GM10248 (cell line): Measurements from ENCODE around the gene ADAMTS6.

Source experiments
- CTCF ChIA-PET: fragments of 300-600 bp; sonication (Branson Sonifier 250); formaldehyde crosslinking; extraction: SDS; loops from one replicate; lab custom pipeline; 2021; ENCODE audit warnings: antibody characterized with exemption; lab: Yijun Ruan, JAX
- POLR2A ChIA-PET: fragments of 350-650 bp; sonication (Branson Sonifier 250); formaldehyde crosslinking; extraction: SDS; loops from one replicate; lab custom pipeline; 2020; ENCODE audit warnings: antibody characterized with exemption; lab: Yijun Ruan, JAX
- DNase-seq: peaks from one replicate; pipeline ENCODE4 v3.0.0; 2012; ENCODE audit errors: extremely low spot score
- CTCF ChIP-seq: IDR thresholded peaks from 2 replicates; pipeline ENCODE4 v1.5.1; 2012; ENCODE audit warnings: mild to moderate bottlenecking, low read depth; ENCODE audit errors: extremely low read depth, missing control alignments, control extremely low read depth

ADAMTS6 gene

GRCh38 chr5:65338606-65339151, 143.0 kb downstream of the ADAMTS6 start:
- DNase-seq, result no peak
- POLR2A ChIA-PET, result no interaction called here
- CTCF ChIA-PET, result interaction anchor here (1.3 kb wide), 1 partner anchor 22 kb away, joined by 6 read pairs; no protein-coding TSS in a partner anchor
- no peak for TF ChIP-seq CTCF

- DNase-seq, result no peak
- CTCF ChIA-PET, result no interaction called here
- no peak for TF ChIP-seq CTCF
- POLR2A ChIA-PET, result no interaction called here
These were observed 147.6 kb downstream of the ADAMTS6 start for GRCh38 chr5:65334077-65334476.

- ChIA-PET CTCF (interaction anchor here (1.0 to 1.2 kb wide), 2 partner anchors 10 to 23 kb away, joined by 3 read pairs; no protein-coding TSS in a partner anchor), POLR2A (no interaction called here)
- DNase-seq, result no peak
- TF ChIP-seq CTCF, result no peak
These were observed 149.1 kb downstream of the ADAMTS6 start for GRCh38 chr5:65332591-65332990.

- CTCF ChIA-PET, result interaction anchor here (1.7 kb wide), 1 partner anchor 16 kb away, joined by 5 read pairs; no protein-coding TSS in a partner anchor
- POLR2A ChIA-PET, result no interaction called here
- no peak for DNase-seq
- TF ChIP-seq CTCF, result no peak
These were observed 152.5 kb downstream of the ADAMTS6 start for GRCh38 chr5:65329266-65329665.

GRCh38 chr5:65327582-65327981, 154.1 kb downstream of the ADAMTS6 start:
- no peak for DNase-seq
- no peak for TF ChIP-seq CTCF
- ChIA-PET CTCF (no interaction called here), POLR2A (no interaction called here)

- TF ChIP-seq CTCF, result no peak
- DNase-seq, result no peak
- ChIA-PET CTCF (no interaction called here), POLR2A (no interaction called here)
These were observed 154.8 kb downstream of the ADAMTS6 start for GRCh38 chr5:65326922-65327321.
